NOMO-1 treated with dmso at 0.1 percent for 144 hours (cell line): ENCODE measurements around the gene TPO.

ENCODE experiments used
- DNase-seq: peaks from one replicate; lab custom pipeline; 2025; ENCODE audit not compliant: unreplicated experiment; lab: John Stamatoyannopoulos, UW

TPO gene

GRCh38 chr2:1440581-1440980, 27.3 kb downstream of the TPO start:
- DNase-seq = no peak

- DNase-seq = no peak
Measured at GRCh38 chr2:1446301-1446700, 33.0 kb downstream of the TPO start.

- DNase-seq = no peak
Measured at GRCh38 chr2:1448009-1448408, 34.7 kb downstream of the TPO start.

- no peak for DNase-seq
Measured at GRCh38 chr2:1450915-1451314, 37.7 kb downstream of the TPO start.

- no peak for DNase-seq
Measured at GRCh38 chr2:1451422-1451821, 38.2 kb downstream of the TPO start.

GRCh38 chr2:1453561-1453960, 40.3 kb downstream of the TPO start:
- DNase-seq = no peak

- no peak for DNase-seq
Measured at GRCh38 chr2:1454346-1454745, 41.1 kb downstream of the TPO start.

GRCh38 chr2:1455466-1455865, 42.2 kb downstream of the TPO start:
- no peak for DNase-seq

- DNase-seq = no peak
Measured at GRCh38 chr2:1458432-1458831, 45.2 kb downstream of the TPO start.

GRCh38 chr2:1459727-1460126, 46.5 kb downstream of the TPO start:
- DNase-seq = no peak

- DNase-seq = no peak
Measured at GRCh38 chr2:1460851-1461418, 47.7 kb downstream of the TPO start.

GRCh38 chr2:1461507-1462390, 48.5 kb downstream of the TPO start:
- no peak for DNase-seq

- no peak for DNase-seq
Measured at GRCh38 chr2:1462994-1463393, 49.7 kb downstream of the TPO start.

- no peak for DNase-seq
Measured at GRCh38 chr2:1472350-1472749, 59.1 kb downstream of the TPO start.

GRCh38 chr2:1476617-1477195, 63.4 kb downstream of the TPO start:
- DNase-seq = no peak

- DNase-seq = no peak
Measured at GRCh38 chr2:1477196-1478040, 64.2 kb downstream of the TPO start.

- no peak for DNase-seq
Measured at GRCh38 chr2:1478311-1479305, 65.3 kb downstream of the TPO start.

- DNase-seq = no peak
Measured at GRCh38 chr2:1479346-1479745, 66.1 kb downstream of the TPO start.

GRCh38 chr2:1480671-1481076, 67.4 kb downstream of the TPO start:
- no peak for DNase-seq
